HepG2 (cell line): ENCODE measurements around the gene ZNF429. TPM values are rescaled to one million over a fixed set of nuclear protein-coding genes. Genes with fewer than 3 reads are reported as not detected.

ENCODE experiments used
- GABPB1 ChIP-seq: IDR thresholded peaks from 2 replicates; pipeline ENCODE4 v1.6.1; 2016; ENCODE audit warnings: mild to moderate bottlenecking, missing genetic modification reagents, moderate library complexity, missing compliant biosample characterization
- HNF4G ChIP-seq, 2 experiments: sonication (generic) in 1 of 2; formaldehyde crosslinking in 1 of 2; IDR thresholded peaks; 2 replicates each; pipeline versions ENCODE4 v1.4.0 to v1.6.1; 2011 to 2020; ENCODE audit warnings: borderline replicate concordance in 2 of 2, low read depth in 2 of 2, mild to moderate bottlenecking in 2 of 2, low read length in 1 of 2, missing genetic modification reagents in 1 of 2, moderate library complexity in 1 of 2
- HNRNPUL1 ChIP-seq: fragments of 200-400 bp; formaldehyde crosslinking; IDR thresholded peaks from 2 replicates; pipeline ENCODE4 v1.6.1; 2017; ENCODE audit warnings: low read depth, mild to moderate bottlenecking, low read length, moderate library complexity
- HOXA7 ChIP-seq: sonication (generic); formaldehyde crosslinking; IDR thresholded peaks from 2 replicates; pipeline ENCODE4 v1.8.1; 2022; ENCODE audit warnings: mild to moderate bottlenecking, missing genetic modification reagents, moderate library complexity
- HOXA9 ChIP-seq: sonication (generic); formaldehyde crosslinking; IDR thresholded peaks from 2 replicates; pipeline ENCODE4 v1.8.1; 2022; ENCODE audit warnings: missing genetic modification reagents, mild to moderate bottlenecking, moderate library complexity, borderline replicate concordance
- ISX ChIP-seq: sonication (generic); formaldehyde crosslinking; conservative IDR thresholded peaks from 2 replicates; pipeline ENCODE4 v1.5.0; 2020; ENCODE audit warnings: missing genetic modification reagents
- JUN ChIP-seq: sonication (generic); formaldehyde crosslinking; IDR thresholded peaks from 2 replicates; pipeline ENCODE4 v1.4.0; 2020; ENCODE audit warnings: mild to moderate bottlenecking, missing genetic modification reagents
- MED8 ChIP-seq: sonication (generic); formaldehyde crosslinking; IDR thresholded peaks from 2 replicates; pipeline ENCODE4 v1.8.1; 2023; ENCODE audit warnings: mild to moderate bottlenecking, missing genetic modification reagents; ENCODE audit not compliant: insufficient replicate concordance
- PCBP2 ChIP-seq: fragments of 200-400 bp; formaldehyde crosslinking; optimal IDR thresholded peaks from 2 replicates; pipeline ENCODE3; 2018; ENCODE audit warnings: low read length, low read depth; ENCODE audit not compliant: poor library complexity, severe bottlenecking
- ZNF350 ChIP-seq: sonication (generic); formaldehyde crosslinking; IDR thresholded peaks from 2 replicates; pipeline ENCODE4 v1.4.0; 2020; ENCODE audit warnings: mild to moderate bottlenecking, low read depth, missing genetic modification reagents, borderline replicate concordance
- ZNF430 ChIP-seq: sonication (generic); formaldehyde crosslinking; IDR thresholded peaks from 2 replicates; pipeline ENCODE4 v1.9.0; 2021; ENCODE audit warnings: mild to moderate bottlenecking, missing genetic modification reagents
- ZNF546 ChIP-seq: sonication (generic); formaldehyde crosslinking; conservative IDR thresholded peaks from 2 replicates; pipeline ENCODE4 v1.8.1; 2023; ENCODE audit warnings: mild to moderate bottlenecking, missing genetic modification reagents
- ZNF652 ChIP-seq: IDR thresholded peaks from 2 replicates; pipeline ENCODE4 v1.6.1; 2016; ENCODE audit warnings: low read depth, borderline replicate concordance
- ZNF749 ChIP-seq: sonication (generic); formaldehyde crosslinking; IDR thresholded peaks from 2 replicates; pipeline ENCODE4 v1.8.0; 2022; ENCODE audit warnings: mild to moderate bottlenecking, missing genetic modification reagents, moderate library complexity, borderline replicate concordance
- polyA plus RNA-seq, 8 experiments: library from polyadenylated mRNA; depleted of rRNA in 3 of 8; stranded (reverse) in 7 of 8; unstranded in 1 of 8; fragments of >200 nt; fragmentation: Illumina TruSeq in 4 of 8; extraction: Trizol in 4 of 8; gene quantifications; 2 replicates each; pipeline versions ENCODE4 v1.2.1 to v1.2.3, GENCODE V29; 2011 to 2016; ENCODE audit warnings: low read depth in 4 of 8, missing spikeins in 1 of 8, mixed read lengths in 1 of 8; ENCODE audit not compliant: insufficient read depth in 1 of 8
- total RNA-seq, 5 experiments: library from RNA; depleted of rRNA; stranded (reverse); fragments of >200 nt; fragmentation: Illumina TruSeq; extraction: Trizol; gene quantifications; 2 replicates each; pipeline ENCODE4 v1.2.3, GENCODE V29; 2016; ENCODE audit warnings: low read depth in 1 of 5
- TF ChIP-seq, protein P1 (sequence below): sonication (generic); formaldehyde crosslinking; IDR thresholded peaks from 2 replicates; pipeline ENCODE4 v1.4.0; 2020; ENCODE audit warnings: mild to moderate bottlenecking, low read depth, missing genetic modification reagents
- TF ChIP-seq, protein P2 (sequence below): sonication (generic); formaldehyde crosslinking; IDR thresholded peaks from 2 replicates; pipeline ENCODE4 v1.5.0; 2020; ENCODE audit warnings: mild to moderate bottlenecking, low read depth, missing genetic modification reagents, borderline replicate concordance
- TF ChIP-seq, protein P3 (sequence below): sonication (generic); formaldehyde crosslinking; IDR thresholded peaks from 2 replicates; pipeline ENCODE4 v1.8.0; 2022; ENCODE audit warnings: mild to moderate bottlenecking, missing genetic modification reagents, moderate library complexity

The ZNF429 gene
- total and polyA plus RNA-seq, 2 of the 13 experiments (the other 11 are each of a cell fraction or from before 2014, with no cell fraction given): 3.3 to 3.4 TPM

DNA sequence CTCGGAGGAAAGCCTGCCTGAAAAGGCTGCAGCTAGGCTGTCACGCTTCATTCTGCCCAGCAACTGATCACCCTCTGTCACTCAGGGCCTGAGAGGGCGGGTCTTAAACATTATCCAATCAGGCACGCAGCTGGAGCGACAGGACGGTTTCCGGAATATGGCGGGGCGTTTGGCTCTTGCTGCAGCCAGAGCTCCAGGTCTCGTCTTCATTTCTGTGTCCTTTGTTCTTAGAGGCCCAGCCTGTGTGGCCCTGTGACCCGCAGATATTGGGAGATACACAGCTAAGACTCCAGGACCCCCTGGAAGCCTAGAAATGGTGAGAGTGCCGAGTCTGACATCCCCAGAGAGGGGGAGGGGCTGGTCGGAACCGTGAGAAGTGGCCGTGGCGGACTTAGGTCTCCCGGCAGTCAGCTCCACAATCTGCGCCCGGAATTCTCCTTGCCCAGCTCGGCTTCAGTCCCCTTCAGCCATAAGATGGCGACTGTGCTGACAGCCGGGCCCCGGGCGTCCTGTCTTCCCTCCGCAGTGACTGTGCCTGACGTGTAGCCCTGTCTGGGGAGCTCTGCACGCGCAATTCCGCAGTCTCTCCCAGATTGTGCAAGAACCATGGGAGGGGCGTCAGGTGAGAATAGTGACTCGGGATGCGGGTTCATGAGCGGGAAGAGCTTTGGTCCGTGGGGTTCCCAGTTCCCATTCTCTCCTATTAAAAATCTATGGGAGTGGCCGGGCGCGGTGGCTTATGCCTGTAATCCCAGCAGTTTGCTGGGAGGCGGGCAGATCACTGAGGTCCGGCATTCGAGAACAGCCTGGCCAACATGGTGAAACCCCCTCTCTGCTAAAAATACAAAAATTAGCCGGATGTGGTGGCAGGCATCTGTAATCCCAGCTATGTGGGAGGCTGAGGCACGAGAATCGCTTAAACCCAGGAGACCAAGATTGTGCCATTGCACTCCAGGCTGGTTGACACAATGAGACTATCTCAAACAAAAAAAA, at the start of gene ZNF429 (continued):
- TF ChIP-seq ZNF430 (CRISPR knock-in tag): no peak
- no peak for TF ChIP-seq PCBP2
- TF ChIP-seq, protein P1, sequence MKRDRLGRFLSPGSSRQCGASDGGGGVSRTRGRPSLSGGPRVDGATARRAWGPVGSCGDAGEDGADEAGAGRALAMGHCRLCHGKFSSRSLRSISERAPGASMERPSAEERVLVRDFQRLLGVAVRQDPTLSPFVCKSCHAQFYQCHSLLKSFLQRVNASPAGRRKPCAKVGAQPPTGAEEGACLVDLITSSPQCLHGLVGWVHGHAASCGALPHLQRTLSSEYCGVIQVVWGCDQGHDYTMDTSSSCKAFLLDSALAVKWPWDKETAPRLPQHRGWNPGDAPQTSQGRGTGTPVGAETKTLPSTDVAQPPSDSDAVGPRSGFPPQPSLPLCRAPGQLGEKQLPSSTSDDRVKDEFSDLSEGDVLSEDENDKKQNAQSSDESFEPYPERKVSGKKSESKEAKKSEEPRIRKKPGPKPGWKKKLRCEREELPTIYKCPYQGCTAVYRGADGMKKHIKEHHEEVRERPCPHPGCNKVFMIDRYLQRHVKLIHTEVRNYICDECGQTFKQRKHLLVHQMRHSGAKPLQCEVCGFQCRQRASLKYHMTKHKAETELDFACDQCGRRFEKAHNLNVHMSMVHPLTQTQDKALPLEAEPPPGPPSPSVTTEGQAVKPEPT (CRISPR knock-in tag): no peak
- no peak for TF ChIP-seq HNRNPUL1
- peak; percentile 73 for TF ChIP-seq GABPB1 (CRISPR knock-in tag)
- TF ChIP-seq MED8 (CRISPR knock-in tag): no peak
- TF ChIP-seq, protein P2, sequence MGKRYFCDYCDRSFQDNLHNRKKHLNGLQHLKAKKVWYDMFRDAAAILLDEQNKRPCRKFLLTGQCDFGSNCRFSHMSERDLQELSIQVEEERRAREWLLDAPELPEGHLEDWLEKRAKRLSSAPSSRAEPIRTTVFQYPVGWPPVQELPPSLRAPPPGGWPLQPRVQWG (CRISPR knock-in tag): no peak
- no peak for TF ChIP-seq ZNF749
- no peak for TF ChIP-seq ISX (CRISPR knock-in tag)
- no peak for TF ChIP-seq ZNF546 (CRISPR knock-in tag)
- TF ChIP-seq ZNF350 (CRISPR knock-in tag): no peak; the same call in 1 of the 2 replicates
- TF ChIP-seq HNF4G (IDR thresholded peaks at IDR 0.05; ENCODE audit: borderline replicate concordance, low read depth, low read length): no peak
- no peak for TF ChIP-seq HNF4G (CRISPR knock-in tag; IDR thresholded peaks at IDR 0.05; ENCODE audit: borderline replicate concordance, low read depth)
- TF ChIP-seq ZNF652 (CRISPR knock-in tag): no peak
- no peak for TF ChIP-seq HOXA9 (CRISPR knock-in tag)
- TF ChIP-seq, protein P3, sequence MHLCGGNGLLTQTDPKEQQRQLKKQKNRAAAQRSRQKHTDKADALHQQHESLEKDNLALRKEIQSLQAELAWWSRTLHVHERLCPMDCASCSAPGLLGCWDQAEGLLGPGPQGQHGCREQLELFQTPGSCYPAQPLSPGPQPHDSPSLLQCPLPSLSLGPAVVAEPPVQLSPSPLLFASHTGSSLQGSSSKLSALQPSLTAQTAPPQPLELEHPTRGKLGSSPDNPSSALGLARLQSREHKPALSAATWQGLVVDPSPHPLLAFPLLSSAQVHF (CRISPR knock-in tag): no peak
- TF ChIP-seq JUN: no peak
- TF ChIP-seq HOXA7 (CRISPR knock-in tag): no peak
